ENCODE results near the gene ANKRD34A.

Gene ANKRD34A

DNA sequence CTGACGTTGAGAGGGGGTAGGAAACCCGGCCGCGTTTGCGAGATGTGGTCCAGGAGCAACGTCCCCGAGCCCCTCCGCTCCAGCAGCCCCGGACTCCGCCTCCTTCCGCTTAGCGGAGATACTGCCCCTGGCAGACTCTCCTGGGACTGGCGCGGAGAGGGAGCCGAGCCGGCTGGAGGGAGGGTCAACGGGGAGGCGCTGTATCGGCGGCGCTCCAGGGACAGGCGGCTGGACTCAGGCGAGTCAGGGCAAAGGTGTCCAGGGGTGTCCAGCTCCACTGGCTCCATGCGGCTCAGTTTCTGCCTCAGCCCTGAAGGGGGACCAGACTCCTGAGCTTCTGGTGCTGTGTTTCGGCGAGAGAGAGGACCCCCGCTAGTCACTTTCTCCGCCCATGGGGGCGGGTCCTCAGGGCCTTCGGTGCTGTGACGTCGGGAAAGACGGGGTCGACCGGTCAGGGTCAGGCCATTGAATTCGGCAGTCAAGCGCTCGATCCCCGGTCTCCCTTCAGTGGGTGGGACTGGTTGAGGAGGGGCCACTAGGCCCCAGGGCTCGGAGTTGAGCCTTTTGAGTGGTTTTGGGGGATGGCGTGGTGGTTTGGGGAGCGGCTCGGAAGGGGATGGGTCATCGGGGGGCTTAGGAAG, 3.8 kb downstream of the ANKRD34A start (continued):
- TF ChIP-seq ZNF660 (tag by site-specific recombination; IDR thresholded peaks at IDR 0.05) (0 out of 2 replicates have a peak, but pooled peaks have one; percentile 28), ZNF394 (tag by site-specific recombination; IDR thresholded peaks at IDR 0.05; ENCODE audit: borderline replicate concordance) (0 out of 2 replicates have a peak, but pooled peaks have one; percentile 11), ZNF624 (tag by site-specific recombination; IDR thresholded peaks at IDR 0.05) (no peak), ZNF670 (tag by site-specific recombination; IDR thresholded peaks at IDR 0.05; ENCODE audit: low read depth) (no peak), ZNF157 (tag by site-specific recombination; IDR thresholded peaks at IDR 0.05) (no peak), ZBTB21 (tag by site-specific recombination; IDR thresholded peaks at IDR 0.05) (peak; percentile 58), ZNF140 (tag by site-specific recombination; IDR thresholded peaks at IDR 0.05) (no peak), ZNF239 (tag by site-specific recombination; IDR thresholded peaks at IDR 0.05) (no peak), OVOL3 (tag by site-specific recombination; IDR thresholded peaks at IDR 0.05) (no peak), ZNF510 (tag by site-specific recombination; IDR thresholded peaks at IDR 0.05; ENCODE audit: insufficient replicate concordance) (no peak), ZNF629 (tag by site-specific recombination; IDR thresholded peaks at IDR 0.05) (peak; percentile 85), ZNF112 (tag by site-specific recombination; IDR thresholded peaks at IDR 0.05) (no peak), KLF7 (tag by site-specific recombination; IDR thresholded peaks at IDR 0.05; ENCODE audit: borderline replicate concordance) (no peak), ZNF221 (tag by site-specific recombination; IDR thresholded peaks at IDR 0.05; ENCODE audit: borderline replicate concordance) (no peak), ZFP37 (tag by site-specific recombination; IDR thresholded peaks at IDR 0.05) (no peak), ZNF530 (tag by site-specific recombination; IDR thresholded peaks at IDR 0.05; ENCODE audit: low read depth) (no peak), ZNF549 (tag by site-specific recombination; IDR thresholded peaks at IDR 0.05) (no peak), ZNF211 (tag by site-specific recombination; IDR thresholded peaks at IDR 0.05; ENCODE audit: low read depth) (no peak), ZNF23 (tag by site-specific recombination; IDR thresholded peaks at IDR 0.05; ENCODE audit: borderline replicate concordance) (no peak), ZNF473 (tag by site-specific recombination; IDR thresholded peaks at IDR 0.05) (no peak), ZNF155 (tag by site-specific recombination; IDR thresholded peaks at IDR 0.05) (no peak), ZNF792 (tag by site-specific recombination; IDR thresholded peaks at IDR 0.05) (no peak), ZNF335 (tag by site-specific recombination; conservative IDR thresholded peaks at IDR 0.05) (peak; percentile 95), GLIS2 (tag by site-specific recombination; IDR thresholded peaks at IDR 0.05) (peak; percentile 98), ZBTB1 (tag by site-specific recombination; IDR thresholded peaks at IDR 0.05) (no peak)
- TF ChIP-seq, protein P1, sequence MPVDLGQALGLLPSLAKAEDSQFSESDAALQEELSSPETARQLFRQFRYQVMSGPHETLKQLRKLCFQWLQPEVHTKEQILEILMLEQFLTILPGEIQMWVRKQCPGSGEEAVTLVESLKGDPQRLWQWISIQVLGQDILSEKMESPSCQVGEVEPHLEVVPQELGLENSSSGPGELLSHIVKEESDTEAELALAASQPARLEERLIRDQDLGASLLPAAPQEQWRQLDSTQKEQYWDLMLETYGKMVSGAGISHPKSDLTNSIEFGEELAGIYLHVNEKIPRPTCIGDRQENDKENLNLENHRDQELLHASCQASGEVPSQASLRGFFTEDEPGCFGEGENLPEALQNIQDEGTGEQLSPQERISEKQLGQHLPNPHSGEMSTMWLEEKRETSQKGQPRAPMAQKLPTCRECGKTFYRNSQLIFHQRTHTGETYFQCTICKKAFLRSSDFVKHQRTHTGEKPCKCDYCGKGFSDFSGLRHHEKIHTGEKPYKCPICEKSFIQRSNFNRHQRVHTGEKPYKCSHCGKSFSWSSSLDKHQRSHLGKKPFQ (tag by site-specific recombination; IDR thresholded peaks at IDR 0.05), result no peak
- TF ChIP-seq, protein P2, sequence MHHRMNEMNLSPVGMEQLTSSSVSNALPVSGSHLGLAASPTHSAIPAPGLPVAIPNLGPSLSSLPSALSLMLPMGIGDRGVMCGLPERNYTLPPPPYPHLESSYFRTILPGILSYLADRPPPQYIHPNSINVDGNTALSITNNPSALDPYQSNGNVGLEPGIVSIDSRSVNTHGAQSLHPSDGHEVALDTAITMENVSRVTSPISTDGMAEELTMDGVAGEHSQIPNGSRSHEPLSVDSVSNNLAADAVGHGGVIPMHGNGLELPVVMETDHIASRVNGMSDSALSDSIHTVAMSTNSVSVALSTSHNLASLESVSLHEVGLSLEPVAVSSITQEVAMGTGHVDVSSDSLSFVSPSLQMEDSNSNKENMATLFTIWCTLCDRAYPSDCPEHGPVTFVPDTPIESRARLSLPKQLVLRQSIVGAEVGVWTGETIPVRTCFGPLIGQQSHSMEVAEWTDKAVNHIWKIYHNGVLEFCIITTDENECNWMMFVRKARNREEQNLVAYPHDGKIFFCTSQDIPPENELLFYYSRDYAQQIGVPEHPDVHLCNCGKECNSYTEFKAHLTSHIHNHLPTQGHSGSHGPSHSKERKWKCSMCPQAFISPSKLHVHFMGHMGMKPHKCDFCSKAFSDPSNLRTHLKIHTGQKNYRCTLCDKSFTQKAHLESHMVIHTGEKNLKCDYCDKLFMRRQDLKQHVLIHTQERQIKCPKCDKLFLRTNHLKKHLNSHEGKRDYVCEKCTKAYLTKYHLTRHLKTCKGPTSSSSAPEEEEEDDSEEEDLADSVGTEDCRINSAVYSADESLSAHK (tag by site-specific recombination; IDR thresholded peaks at IDR 0.05), result no peak; the same call in 1 of the 2 replicates
- TF ChIP-seq, protein P3, sequence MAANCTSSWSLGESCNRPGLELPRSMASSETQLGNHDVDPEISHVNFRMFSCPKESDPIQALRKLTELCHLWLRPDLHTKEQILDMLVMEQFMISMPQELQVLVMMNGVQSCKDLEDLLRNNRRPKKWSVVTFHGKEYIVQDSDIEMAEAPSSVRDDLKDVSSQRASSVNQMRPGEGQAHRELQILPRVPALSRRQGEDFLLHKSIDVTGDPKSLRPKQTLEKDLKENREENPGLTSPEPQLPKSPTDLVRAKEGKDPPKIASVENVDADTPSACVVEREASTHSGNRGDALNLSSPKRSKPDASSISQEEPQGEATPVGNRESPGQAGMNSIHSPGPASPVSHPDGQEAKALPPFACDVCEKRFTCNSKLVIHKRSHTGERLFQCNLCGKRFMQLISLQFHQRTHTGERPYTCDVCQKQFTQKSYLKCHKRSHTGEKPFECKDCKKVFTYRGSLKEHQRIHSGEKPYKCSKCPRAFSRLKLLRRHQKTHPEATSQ (tag by site-specific recombination; IDR thresholded peaks at IDR 0.05), result no peak; the same call in 1 of the 2 replicates
- TF ChIP-seq, protein P4, sequence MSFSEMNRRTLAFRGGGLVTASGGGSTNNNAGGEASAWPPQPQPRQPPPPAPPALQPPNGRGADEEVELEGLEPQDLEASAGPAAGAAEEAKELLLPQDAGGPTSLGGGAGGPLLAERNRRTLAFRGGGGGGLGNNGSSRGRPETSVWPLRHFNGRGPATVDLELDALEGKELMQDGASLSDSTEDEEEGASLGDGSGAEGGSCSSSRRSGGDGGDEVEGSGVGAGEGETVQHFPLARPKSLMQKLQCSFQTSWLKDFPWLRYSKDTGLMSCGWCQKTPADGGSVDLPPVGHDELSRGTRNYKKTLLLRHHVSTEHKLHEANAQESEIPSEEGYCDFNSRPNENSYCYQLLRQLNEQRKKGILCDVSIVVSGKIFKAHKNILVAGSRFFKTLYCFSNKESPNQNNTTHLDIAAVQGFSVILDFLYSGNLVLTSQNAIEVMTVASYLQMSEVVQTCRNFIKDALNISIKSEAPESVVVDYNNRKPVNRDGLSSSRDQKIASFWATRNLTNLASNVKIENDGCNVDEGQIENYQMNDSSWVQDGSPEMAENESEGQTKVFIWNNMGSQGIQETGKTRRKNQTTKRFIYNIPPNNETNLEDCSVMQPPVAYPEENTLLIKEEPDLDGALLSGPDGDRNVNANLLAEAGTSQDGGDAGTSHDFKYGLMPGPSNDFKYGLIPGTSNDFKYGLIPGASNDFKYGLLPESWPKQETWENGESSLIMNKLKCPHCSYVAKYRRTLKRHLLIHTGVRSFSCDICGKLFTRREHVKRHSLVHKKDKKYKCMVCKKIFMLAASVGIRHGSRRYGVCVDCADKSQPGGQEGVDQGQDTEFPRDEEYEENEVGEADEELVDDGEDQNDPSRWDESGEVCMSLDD (tag by site-specific recombination; IDR thresholded peaks at IDR 0.05), result no peak; the same call in 1 of the 2 replicates
- TF ChIP-seq, protein P5, sequence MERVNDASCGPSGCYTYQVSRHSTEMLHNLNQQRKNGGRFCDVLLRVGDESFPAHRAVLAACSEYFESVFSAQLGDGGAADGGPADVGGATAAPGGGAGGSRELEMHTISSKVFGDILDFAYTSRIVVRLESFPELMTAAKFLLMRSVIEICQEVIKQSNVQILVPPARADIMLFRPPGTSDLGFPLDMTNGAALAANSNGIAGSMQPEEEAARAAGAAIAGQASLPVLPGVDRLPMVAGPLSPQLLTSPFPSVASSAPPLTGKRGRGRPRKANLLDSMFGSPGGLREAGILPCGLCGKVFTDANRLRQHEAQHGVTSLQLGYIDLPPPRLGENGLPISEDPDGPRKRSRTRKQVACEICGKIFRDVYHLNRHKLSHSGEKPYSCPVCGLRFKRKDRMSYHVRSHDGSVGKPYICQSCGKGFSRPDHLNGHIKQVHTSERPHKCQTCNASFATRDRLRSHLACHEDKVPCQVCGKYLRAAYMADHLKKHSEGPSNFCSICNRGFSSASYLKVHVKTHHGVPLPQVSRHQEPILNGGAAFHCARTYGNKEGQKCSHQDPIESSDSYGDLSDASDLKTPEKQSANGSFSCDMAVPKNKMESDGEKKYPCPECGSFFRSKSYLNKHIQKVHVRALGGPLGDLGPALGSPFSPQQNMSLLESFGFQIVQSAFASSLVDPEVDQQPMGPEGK (tag by site-specific recombination; IDR thresholded peaks at IDR 0.05), result peak; percentile 88
